C4-2B (cell line): ENCODE data around the gene ADARB2.

ENCODE experiments used
- CTCF ChIP-seq: fragments of 450-650 bp; conservative IDR thresholded peaks from 2 replicates; pipeline ENCODE4 v1.5.1; 2017; ENCODE audit warnings: mild to moderate bottlenecking
- ZFX ChIP-seq: fragments of 450-650 bp; IDR thresholded peaks from 2 replicates; pipeline ENCODE4 v1.6.1; 2017

- no peak for TF ChIP-seq CTCF
- TF ChIP-seq ZFX, result no peak
Measured at GRCh38 chr10:1191752-1192151, 545.6 kb downstream of the ADARB2 start.
